Measurements from ENCODE around the gene MKRN2.

DNA sequence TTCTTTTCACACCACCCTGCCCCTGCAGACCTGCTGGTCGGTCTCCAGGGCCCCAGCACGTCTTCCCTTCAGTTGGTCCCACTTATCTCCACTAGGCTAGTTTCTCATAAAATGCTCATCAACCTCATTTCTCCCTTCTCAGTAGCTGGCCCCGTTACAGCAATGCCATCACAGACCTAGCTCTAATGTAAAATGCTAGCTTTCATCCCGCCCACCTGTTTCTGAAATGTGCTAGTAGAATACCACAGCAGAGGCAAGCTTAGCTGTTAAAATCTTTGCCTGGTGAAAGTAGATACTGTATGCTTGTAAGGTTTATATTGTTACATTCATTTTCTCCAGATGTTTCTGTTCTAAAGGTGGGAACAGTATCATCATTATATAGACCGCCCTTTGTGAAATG is 24.7 kb upstream of the MKRN2 start:
- no peak for TF ChIP-seq POLR2AphosphoS5 (IDR thresholded peaks at IDR 0.05)
- TF ChIP-seq, protein P1, sequence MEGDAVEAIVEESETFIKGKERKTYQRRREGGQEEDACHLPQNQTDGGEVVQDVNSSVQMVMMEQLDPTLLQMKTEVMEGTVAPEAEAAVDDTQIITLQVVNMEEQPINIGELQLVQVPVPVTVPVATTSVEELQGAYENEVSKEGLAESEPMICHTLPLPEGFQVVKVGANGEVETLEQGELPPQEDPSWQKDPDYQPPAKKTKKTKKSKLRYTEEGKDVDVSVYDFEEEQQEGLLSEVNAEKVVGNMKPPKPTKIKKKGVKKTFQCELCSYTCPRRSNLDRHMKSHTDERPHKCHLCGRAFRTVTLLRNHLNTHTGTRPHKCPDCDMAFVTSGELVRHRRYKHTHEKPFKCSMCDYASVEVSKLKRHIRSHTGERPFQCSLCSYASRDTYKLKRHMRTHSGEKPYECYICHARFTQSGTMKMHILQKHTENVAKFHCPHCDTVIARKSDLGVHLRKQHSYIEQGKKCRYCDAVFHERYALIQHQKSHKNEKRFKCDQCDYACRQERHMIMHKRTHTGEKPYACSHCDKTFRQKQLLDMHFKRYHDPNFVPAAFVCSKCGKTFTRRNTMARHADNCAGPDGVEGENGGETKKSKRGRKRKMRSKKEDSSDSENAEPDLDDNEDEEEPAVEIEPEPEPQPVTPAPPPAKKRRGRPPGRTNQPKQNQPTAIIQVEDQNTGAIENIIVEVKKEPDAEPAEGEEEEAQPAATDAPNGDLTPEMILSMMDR (IDR thresholded peaks at IDR 0.05) = no peak
- TF ChIP-seq POLR2A (IDR thresholded peaks at IDR 0.05) = no peak
